ENCODE measurements around the gene PSEN2. TPM values are rescaled to one million over a fixed set of nuclear protein-coding genes. Genes with fewer than 3 reads are reported as not detected.
A peak's percentile ranks its signal among the peaks of the same experiment; 100 is the strongest.

Gene PSEN2
- total RNA-seq, 1 donor from 2014 or later, result 16.6 TPM

DNA sequence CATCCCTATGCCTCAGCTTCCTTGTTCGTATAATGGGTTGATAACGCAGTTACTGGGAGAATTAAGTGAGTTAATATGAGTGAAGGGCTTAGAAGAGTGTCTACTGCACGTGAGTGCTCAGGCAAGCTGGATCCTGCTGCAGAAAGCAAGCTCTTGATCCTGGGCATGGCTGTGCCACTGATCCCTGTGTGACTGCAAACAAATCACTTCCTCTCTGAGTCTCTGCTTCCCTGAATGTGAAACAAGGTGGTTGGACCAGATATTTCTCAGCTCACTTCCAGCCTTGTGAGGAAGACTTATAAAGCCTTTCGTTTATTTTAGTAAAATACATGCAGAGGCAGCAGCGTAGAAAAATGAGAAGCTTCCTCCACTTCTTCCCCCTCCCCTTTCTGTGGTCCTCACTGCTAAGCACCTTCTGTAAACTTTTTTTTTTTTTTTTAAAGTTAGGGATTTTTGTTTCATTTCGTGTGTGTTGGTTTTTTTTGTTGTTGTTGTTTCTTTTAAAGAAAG lies 13.8 kb downstream of the PSEN2 start:
- intact Hi-C loops (cut with micrococcal nuclease), result no loop called here
- Histone ChIP-seq H3K27me3 (ENCODE audit: low read depth) (no peaks in the 10 kb centered on the region), H3K27ac (replicated peaks) (no peak overlapping the region), H3K36me3 (peaks cover 37% of the 10 kb centered on the region), H3K9me3 (replicated peaks) (no peaks in the 10 kb centered on the region), H3K4me1 (peaks cover 54% of the 10 kb centered on the region), H3K4me3 (no peak overlapping the region)
- no peak for DNase-seq
- TF ChIP-seq, protein P1, sequence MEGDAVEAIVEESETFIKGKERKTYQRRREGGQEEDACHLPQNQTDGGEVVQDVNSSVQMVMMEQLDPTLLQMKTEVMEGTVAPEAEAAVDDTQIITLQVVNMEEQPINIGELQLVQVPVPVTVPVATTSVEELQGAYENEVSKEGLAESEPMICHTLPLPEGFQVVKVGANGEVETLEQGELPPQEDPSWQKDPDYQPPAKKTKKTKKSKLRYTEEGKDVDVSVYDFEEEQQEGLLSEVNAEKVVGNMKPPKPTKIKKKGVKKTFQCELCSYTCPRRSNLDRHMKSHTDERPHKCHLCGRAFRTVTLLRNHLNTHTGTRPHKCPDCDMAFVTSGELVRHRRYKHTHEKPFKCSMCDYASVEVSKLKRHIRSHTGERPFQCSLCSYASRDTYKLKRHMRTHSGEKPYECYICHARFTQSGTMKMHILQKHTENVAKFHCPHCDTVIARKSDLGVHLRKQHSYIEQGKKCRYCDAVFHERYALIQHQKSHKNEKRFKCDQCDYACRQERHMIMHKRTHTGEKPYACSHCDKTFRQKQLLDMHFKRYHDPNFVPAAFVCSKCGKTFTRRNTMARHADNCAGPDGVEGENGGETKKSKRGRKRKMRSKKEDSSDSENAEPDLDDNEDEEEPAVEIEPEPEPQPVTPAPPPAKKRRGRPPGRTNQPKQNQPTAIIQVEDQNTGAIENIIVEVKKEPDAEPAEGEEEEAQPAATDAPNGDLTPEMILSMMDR (IDR thresholded peaks at IDR 0.05; ENCODE audit: borderline replicate concordance), result no peak

DNA sequence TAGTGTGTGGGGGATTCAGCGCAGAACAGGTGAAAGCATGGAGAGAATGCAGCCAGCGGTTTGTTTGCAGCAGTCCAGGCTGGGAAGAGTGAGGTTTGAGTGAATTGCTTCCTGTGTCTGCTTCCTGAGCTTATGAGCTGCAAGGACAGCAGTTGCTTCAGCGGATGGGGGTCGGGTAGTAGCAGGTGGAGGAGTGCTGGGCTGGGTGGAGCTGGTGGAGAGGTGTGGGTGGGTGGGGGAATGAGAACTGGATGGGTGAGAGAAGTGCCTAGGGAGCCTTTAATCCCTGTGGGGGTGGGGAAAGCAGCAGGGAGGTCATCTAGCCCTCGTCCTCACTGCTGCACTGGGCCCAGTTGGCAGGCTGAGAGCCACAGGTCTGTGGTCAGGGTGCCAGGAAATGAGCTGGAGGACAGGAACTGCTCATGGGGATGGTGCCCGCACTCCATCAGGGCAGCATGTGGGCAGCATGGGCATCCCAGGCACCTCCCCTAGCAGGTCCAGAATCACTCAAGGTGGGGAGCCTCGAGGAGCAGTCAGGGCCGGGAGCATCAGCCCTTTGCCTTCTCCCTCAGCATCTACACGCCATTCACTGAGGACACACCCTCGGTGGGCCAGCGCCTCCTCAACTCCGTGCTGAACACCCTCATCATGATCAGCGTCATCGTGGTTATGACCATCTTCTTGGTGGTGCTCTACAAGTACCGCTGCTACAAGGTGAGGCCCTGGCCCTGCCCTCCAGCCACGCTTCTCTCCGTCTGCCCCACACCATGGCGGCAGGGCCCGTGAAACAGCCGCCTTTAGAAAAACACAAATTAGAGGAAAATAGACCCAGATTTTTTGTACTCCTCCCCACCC lies 14.8 kb downstream of the PSEN2 start:
- Histone ChIP-seq H3K36me3 (peaks cover 37% of the 10 kb centered on the region), H3K9me3 (replicated peaks) (no peaks in the 10 kb centered on the region), H3K27me3 (ENCODE audit: low read depth) (no peaks in the 10 kb centered on the region), H3K4me1 (peaks cover 54% of the 10 kb centered on the region), H3K27ac (replicated peaks) (peak overlapping the region; percentile 69), H3K4me3 (no peak overlapping the region)
- no peak for DNase-seq
- intact Hi-C loops (cut with micrococcal nuclease), result no loop called here
- TF ChIP-seq, protein P1 (IDR thresholded peaks at IDR 0.05; ENCODE audit: borderline replicate concordance), result no peak

DNA sequence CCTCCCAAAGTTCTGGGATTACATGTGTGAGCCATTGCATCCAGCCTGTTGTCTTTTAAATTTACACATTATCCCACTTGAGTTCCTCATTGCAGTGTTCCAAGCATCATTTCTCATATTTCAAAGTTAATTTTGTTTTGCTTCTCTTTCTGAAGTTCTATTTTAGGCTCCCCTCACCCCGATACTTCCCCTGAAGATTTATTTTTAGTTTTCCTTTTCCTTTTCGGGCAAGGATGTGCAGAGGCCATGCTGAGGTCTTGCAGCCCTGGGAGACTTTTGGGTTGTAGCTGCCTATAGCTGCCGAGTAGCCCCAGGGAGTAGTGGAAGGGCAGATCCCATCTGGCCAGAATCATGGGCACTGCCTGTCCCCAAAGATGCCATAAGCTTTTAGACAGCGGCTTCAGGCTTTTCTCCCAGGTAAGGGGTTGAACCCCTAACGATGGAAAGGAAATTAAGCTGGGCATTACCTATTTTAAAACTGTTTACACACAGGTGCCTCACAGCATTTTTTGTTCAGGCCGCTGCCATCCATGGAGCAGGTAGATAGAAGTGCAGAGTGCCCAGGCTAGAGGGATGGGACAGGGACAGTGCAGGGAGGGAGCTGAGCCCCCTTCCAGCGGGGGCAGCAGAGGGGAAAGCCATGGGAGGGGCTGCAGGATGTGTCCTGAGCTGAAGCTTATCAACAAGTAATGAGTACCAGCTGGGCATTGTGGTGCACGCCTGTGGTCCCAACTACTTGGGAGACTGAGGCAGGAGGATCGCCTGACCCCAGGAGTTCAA lies 15.9 kb downstream of the PSEN2 start:
- Histone ChIP-seq H3K4me1 (peaks cover 54% of the 10 kb centered on the region), H3K36me3 (peaks cover 40% of the 10 kb centered on the region), H3K9me3 (replicated peaks) (no peaks in the 10 kb centered on the region), H3K27me3 (ENCODE audit: low read depth) (no peaks in the 10 kb centered on the region), H3K4me3 (peak overlapping the region; percentile 11), H3K27ac (replicated peaks) (peak overlapping the region; percentile 69)
- intact Hi-C loops (cut with micrococcal nuclease), result no loop called here
- TF ChIP-seq, protein P1 (IDR thresholded peaks at IDR 0.05; ENCODE audit: borderline replicate concordance), result no peak
- DNase-seq, result no peak

DNA sequence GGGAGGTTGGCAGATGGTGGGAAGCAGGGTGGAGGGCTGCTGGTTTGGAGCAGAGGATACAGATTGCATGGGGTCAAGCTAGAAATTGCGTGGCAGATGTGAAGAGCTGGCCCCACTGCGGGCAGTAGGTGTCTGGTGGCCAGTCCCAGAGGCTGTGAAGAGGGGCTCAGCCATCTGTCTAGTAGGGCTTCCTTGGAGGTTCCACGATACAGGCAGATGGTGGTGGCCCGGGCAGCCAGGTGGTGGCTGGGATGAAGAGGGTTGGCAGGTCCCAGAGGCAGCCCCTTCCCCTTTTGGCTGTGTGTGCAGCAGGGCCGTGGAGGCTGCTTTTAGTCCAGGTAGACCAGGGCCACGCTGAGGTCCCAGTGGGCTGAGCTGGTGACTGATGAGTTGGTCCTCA lies 16.6 kb downstream of the PSEN2 start:
- H3K27ac ChIP-seq (replicated peaks), result peak overlapping the region; percentile 69
- intact Hi-C loops (cut with micrococcal nuclease), result no loop called here
- no peak for DNase-seq
- H3K9me3 ChIP-seq (replicated peaks), result no peaks in the 10 kb centered on the region
- H3K4me3 ChIP-seq, result no peak overlapping the region
- peaks cover 58% of the 10 kb centered on the region for H3K4me1 ChIP-seq
- H3K27me3 ChIP-seq (ENCODE audit: low read depth), result no peaks in the 10 kb centered on the region
- peaks cover 44% of the 10 kb centered on the region for H3K36me3 ChIP-seq
- TF ChIP-seq, protein P1 (IDR thresholded peaks at IDR 0.05; ENCODE audit: borderline replicate concordance), result no peak

DNA sequence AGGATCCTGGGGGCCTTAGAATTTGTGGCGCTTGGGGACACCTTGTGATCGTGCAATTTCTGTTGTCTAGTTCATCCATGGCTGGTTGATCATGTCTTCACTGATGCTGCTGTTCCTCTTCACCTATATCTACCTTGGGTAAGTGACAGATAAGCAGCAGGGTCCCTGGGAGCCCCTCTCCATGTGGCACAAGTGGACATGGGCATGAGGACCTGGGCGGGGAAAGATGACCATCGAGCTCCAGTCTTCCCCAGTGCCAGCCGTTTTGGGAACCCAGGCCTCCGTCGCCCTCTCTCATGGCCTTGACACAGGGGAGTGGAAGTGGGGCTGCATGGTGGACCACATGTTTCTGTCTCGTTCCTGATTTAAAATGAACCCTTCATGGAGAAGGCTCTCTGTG lies 17.6 kb downstream of the PSEN2 start:
- Histone ChIP-seq H3K4me1 (peaks cover 58% of the 10 kb centered on the region), H3K4me3 (no peak overlapping the region), H3K27ac (replicated peaks) (no peak overlapping the region), H3K36me3 (peaks cover 51% of the 10 kb centered on the region), H3K27me3 (ENCODE audit: low read depth) (no peaks in the 10 kb centered on the region), H3K9me3 (replicated peaks) (no peaks in the 10 kb centered on the region)
- no peak for DNase-seq
- intact Hi-C loops (cut with micrococcal nuclease), result no loop called here
- TF ChIP-seq, protein P1 (IDR thresholded peaks at IDR 0.05; ENCODE audit: borderline replicate concordance), result no peak
